HG03558 (cell line): Measurements from ENCODE around the gene TM9SF4.
"Not testable (repeated sequence)": the region's sequence is repeated elsewhere in the genome, so short reads cannot be mapped to it uniquely, and the experiment has no call there.

Experiments used
- ATAC-seq: cut with Tn5 transposase; IDR thresholded peaks from one replicate; pipeline ENCODE4 v1.9.1; 2021; ENCODE audit warnings: moderate number of reproducible peaks; ENCODE audit not compliant: unreplicated experiment; ENCODE audit errors: extremely low read depth

Gene TM9SF4

GRCh38 chr20:32153156-32153665 is 43.7 kb downstream of the TM9SF4 start:
- no peak for ATAC-seq

GRCh38 chr20:32153771-32154170 is 44.3 kb downstream of the TM9SF4 start:
- ATAC-seq, result no peak

- no peak for ATAC-seq
Measured at GRCh38 chr20:32155017-32155981, 45.8 kb downstream of the TM9SF4 start.

GRCh38 chr20:32157611-32158010 is 48.1 kb downstream of the TM9SF4 start:
- ATAC-seq, result no peak

- no peak for ATAC-seq
Measured at GRCh38 chr20:32158351-32158750, 48.8 kb downstream of the TM9SF4 start.

GRCh38 chr20:32158943-32159660 is 49.6 kb downstream of the TM9SF4 start:
- no peak for ATAC-seq

GRCh38 chr20:32159766-32160221 is 50.3 kb downstream of the TM9SF4 start:
- ATAC-seq, result no peak

GRCh38 chr20:32160341-32160740 is 50.8 kb downstream of the TM9SF4 start:
- no peak for ATAC-seq

- no peak for ATAC-seq
Measured at GRCh38 chr20:32162351-32162750, 52.8 kb downstream of the TM9SF4 start.

GRCh38 chr20:32163951-32164350 is 54.4 kb downstream of the TM9SF4 start:
- ATAC-seq, result no peak

- ATAC-seq, result no peak
Measured at GRCh38 chr20:32164984-32165735, 55.6 kb downstream of the TM9SF4 start.

- no peak for ATAC-seq
Measured at GRCh38 chr20:32165836-32166545, 56.5 kb downstream of the TM9SF4 start.

GRCh38 chr20:32167552-32167951 is 58.0 kb downstream of the TM9SF4 start:
- ATAC-seq, result no peak

GRCh38 chr20:32168184-32168910 is 58.8 kb downstream of the TM9SF4 start:
- no peak for ATAC-seq

- not testable (repeated sequence) for ATAC-seq
Measured at GRCh38 chr20:32177696-32178095, 68.2 kb downstream of the TM9SF4 start.

- no peak for ATAC-seq
Measured at GRCh38 chr20:32179515-32179914, 70.0 kb downstream of the TM9SF4 start.

GRCh38 chr20:32179934-32180333 is 70.4 kb downstream of the TM9SF4 start:
- ATAC-seq, result no peak

- ATAC-seq, result no peak
Measured at GRCh38 chr20:32181606-32182005, 72.1 kb downstream of the TM9SF4 start.
